Measurements from ENCODE around the gene LRFN4. TPM values are rescaled to one million over a fixed set of nuclear protein-coding genes. Genes with fewer than 3 reads are reported as not detected.

The LRFN4 gene
- total and polyA plus RNA-seq, 10 of the 15 experiments (the other 5 are each of a cell fraction or from before 2014, with no cell fraction given) = 0.03 to 43.8 (median 4.9) TPM

DNA sequence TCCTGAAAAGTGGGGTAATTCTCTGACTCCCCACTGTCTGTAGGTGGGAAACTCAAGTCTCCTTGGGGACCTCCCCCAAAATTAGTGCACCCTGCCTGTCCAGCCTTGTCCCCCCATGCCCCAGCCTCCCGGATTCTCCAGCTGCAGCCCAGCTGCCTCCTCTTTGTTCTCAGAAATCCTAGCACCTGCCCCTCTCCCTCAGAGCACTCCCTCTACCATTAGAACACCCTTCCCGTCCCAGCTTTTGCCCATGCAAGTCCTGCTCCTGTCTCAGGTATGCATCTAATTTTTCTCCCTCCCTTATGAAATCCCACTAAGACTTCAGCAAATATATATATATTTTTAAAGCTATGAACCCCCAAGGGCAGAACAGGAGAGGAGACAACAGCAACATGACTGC lies 37.3 kb downstream of the LRFN4 start:
- H3K9me3 ChIP-seq (replicated peaks; ENCODE audit: control insufficient read depth, insufficient read depth, low read length) = no peaks in the 10 kb centered on the region; the same call in 1 of the 3 replicates
- ATAC-seq (no peak), DNase-seq (ENCODE audit: low read depth, low spot score) (no peak), FAIRE-seq (no peak)
- TF ChIP-seq, protein P1, sequence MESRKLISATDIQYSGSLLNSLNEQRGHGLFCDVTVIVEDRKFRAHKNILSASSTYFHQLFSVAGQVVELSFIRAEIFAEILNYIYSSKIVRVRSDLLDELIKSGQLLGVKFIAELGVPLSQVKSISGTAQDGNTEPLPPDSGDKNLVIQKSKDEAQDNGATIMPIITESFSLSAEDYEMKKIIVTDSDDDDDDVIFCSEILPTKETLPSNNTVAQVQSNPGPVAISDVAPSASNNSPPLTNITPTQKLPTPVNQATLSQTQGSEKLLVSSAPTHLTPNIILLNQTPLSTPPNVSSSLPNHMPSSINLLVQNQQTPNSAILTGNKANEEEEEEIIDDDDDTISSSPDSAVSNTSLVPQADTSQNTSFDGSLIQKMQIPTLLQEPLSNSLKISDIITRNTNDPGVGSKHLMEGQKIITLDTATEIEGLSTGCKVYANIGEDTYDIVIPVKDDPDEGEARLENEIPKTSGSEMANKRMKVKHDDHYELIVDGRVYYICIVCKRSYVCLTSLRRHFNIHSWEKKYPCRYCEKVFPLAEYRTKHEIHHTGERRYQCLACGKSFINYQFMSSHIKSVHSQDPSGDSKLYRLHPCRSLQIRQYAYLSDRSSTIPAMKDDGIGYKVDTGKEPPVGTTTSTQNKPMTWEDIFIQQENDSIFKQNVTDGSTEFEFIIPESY (IDR thresholded peaks at IDR 0.05) = no peak
- TF ChIP-seq SUZ12 (IDR thresholded peaks at IDR 0.05; ENCODE audit: unreplicated experiment) (no peak), YY1 (IDR thresholded peaks at IDR 0.05; ENCODE audit: low read depth, low read length) (no peak), TARDBP (IDR thresholded peaks at IDR 0.05; ENCODE audit: borderline replicate concordance) (no peak), SMC3 (IDR thresholded peaks at IDR 0.05; ENCODE audit: borderline replicate concordance, low read length) (no peak), BMI1 (IDR thresholded peaks at IDR 0.05; ENCODE audit: borderline replicate concordance) (no peak), RCOR1 (conservative IDR thresholded peaks at IDR 0.05; ENCODE audit: low read depth, low read length) (no peak), ZNF622 (IDR thresholded peaks at IDR 0.05) (no peak), SRF (IDR thresholded peaks at IDR 0.05; ENCODE audit: low read depth in 2 of 2, low read length in 2 of 2) (no peak), TBL1XR1 (IDR thresholded peaks at IDR 0.05; ENCODE audit: low read depth, low read length) (no peak), SP1 (IDR thresholded peaks at IDR 0.05; ENCODE audit: low read depth, low read length) (no peak)
- TF ChIP-seq, protein P2, sequence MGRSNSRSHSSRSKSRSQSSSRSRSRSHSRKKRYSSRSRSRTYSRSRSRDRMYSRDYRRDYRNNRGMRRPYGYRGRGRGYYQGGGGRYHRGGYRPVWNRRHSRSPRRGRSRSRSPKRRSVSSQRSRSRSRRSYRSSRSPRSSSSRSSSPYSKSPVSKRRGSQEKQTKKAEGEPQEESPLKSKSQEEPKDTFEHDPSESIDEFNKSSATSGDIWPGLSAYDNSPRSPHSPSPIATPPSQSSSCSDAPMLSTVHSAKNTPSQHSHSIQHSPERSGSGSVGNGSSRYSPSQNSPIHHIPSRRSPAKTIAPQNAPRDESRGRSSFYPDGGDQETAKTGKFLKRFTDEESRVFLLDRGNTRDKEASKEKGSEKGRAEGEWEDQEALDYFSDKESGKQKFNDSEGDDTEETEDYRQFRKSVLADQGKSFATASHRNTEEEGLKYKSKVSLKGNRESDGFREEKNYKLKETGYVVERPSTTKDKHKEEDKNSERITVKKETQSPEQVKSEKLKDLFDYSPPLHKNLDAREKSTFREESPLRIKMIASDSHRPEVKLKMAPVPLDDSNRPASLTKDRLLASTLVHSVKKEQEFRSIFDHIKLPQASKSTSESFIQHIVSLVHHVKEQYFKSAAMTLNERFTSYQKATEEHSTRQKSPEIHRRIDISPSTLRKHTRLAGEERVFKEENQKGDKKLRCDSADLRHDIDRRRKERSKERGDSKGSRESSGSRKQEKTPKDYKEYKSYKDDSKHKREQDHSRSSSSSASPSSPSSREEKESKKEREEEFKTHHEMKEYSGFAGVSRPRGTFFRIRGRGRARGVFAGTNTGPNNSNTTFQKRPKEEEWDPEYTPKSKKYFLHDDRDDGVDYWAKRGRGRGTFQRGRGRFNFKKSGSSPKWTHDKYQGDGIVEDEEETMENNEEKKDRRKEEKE (IDR thresholded peaks at IDR 0.05) = no peak
- TF ChIP-seq, protein P3, sequence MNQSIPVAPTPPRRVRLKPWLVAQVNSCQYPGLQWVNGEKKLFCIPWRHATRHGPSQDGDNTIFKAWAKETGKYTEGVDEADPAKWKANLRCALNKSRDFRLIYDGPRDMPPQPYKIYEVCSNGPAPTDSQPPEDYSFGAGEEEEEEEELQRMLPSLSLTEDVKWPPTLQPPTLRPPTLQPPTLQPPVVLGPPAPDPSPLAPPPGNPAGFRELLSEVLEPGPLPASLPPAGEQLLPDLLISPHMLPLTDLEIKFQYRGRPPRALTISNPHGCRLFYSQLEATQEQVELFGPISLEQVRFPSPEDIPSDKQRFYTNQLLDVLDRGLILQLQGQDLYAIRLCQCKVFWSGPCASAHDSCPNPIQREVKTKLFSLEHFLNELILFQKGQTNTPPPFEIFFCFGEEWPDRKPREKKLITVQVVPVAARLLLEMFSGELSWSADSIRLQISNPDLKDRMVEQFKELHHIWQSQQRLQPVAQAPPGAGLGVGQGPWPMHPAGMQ (IDR thresholded peaks at IDR 0.05; ENCODE audit: borderline replicate concordance) = no peak
- H3K9ac ChIP-seq (ENCODE audit: control insufficient read depth, insufficient read depth, low read length) = no peak overlapping the region
- ChIA-PET RAD21 (ENCODE audit: unreplicated experiment) (interaction anchor here (1.5 kb wide), 1 partner anchor 11 kb away, joined by 3 read pairs; no protein-coding TSS in a partner anchor), CTCF (no interaction called here), SMC1A (ENCODE audit: uncharacterized antibody, unreplicated experiment) (interaction anchor here (1.5 kb wide), 1 partner anchor 199 kb away, joined by 3 read pairs; no protein-coding TSS in a partner anchor), POLR2A (interaction anchor here (0.7 kb wide), 1 partner anchor 452 kb away, joined by 4 read pairs; no protein-coding TSS in a partner anchor)
- H3K4me3 ChIP-seq = no peak overlapping the region
- no peak overlapping the region for H3K27ac ChIP-seq (ENCODE audit: control insufficient read depth, insufficient read depth)
- H3K36me3 ChIP-seq (ENCODE audit: control insufficient read depth in 2 of 2, insufficient read depth in 2 of 2, low read length in 1 of 2) = no peaks in the 10 kb centered on the region
- H3K4me1 ChIP-seq (ENCODE audit: control insufficient read depth, insufficient read depth, low read length) = peaks cover 15% of the 10 kb centered on the region
- no peaks in the 10 kb centered on the region for H4K20me1 ChIP-seq (ENCODE audit: control insufficient read depth, insufficient read depth)
- in situ Hi-C loops (cut with MboI) = no loop called here
- peaks cover 0 to 2% of the 10 kb centered on the region in 2 experiments; a peak in 2 of 4 replicates for H3K27me3 ChIP-seq (replicated peaks in 1 of 2; ENCODE audit: control insufficient read depth in 2 of 2, insufficient read depth in 2 of 2, low read length in 1 of 2)
- 95% methylated on average over 2 of the region's 2 CpGs for WGBS (ENCODE audit: insufficient coverage, insufficient replicate concordance, low lambda C conversion rate, missing lambda C conversion rate)
- no peak overlapping the region for H3K4me2 ChIP-seq (ENCODE audit: control insufficient read depth, insufficient read depth)
- H3K79me2 ChIP-seq (ENCODE audit: control insufficient read depth, insufficient read depth, low read length) = no peaks in the 10 kb centered on the region
- intact Hi-C loops (cut with micrococcal nuclease; ENCODE audit: unreplicated experiment) = no loop called here
- no TSS peak for BruUV-seq (replicated peaks)
- no peak overlapping the region for H2AFZ ChIP-seq (ENCODE audit: control insufficient read depth, low read depth, low read length)
